Omental fat pad (tissue), 4 donors: ENCODE results near the gene BRAT1. TPM values are rescaled to one million over a fixed set of nuclear protein-coding genes. Genes with fewer than 3 reads are reported as not detected.

Experiments
- ATAC-seq: fragments of 150-250 bp; one replicate; pipeline ENCODE4 v1.9.1; 2016; ENCODE audit warnings: mild to moderate bottlenecking, moderate library complexity; ENCODE audit not compliant: low FRiP score
- DNase-seq: peaks from one replicate; pipeline ENCODE4 v3.0.0-alpha.2; 2019; ENCODE audit warnings: low spot score
- CTCF ChIP-seq, 3 donors: fragments of 450-650 bp; IDR thresholded peaks; one replicate each; pipeline ENCODE4 v1.5.1; 2016 to 2017; ENCODE audit warnings: antibody characterized with exemption in 3 of 3, mild to moderate bottlenecking in 3 of 3, moderate library complexity in 2 of 3
- total RNA-seq, 4 donors: library from RNA; depleted of rRNA; stranded (reverse); fragments of >200 nt; gene quantifications; one replicate each; pipeline ENCODE4 v1.1.0, GENCODE V29; 2016

BRAT1 gene
- total RNA-seq, 4 donors from 2014 or later, result 22.7 to 33.1 (median 26.3) TPM

GRCh38 chr7:2513702-2514101, 41.6 kb downstream of the BRAT1 start:
- ATAC-seq (no peak), DNase-seq (no peak)
- TF ChIP-seq CTCF (IDR thresholded peaks at IDR 0.05), result no peak

GRCh38 chr7:2512713-2513112, 42.6 kb downstream of the BRAT1 start:
- ATAC-seq, result no peak
- TF ChIP-seq CTCF (IDR thresholded peaks at IDR 0.05), result no peak
- no peak for DNase-seq

- DNase-seq (no peak), ATAC-seq (no peak)
- no peak for TF ChIP-seq CTCF (IDR thresholded peaks at IDR 0.05)
Observed at GRCh38 chr7:2512179-2512661, 43.1 kb downstream of the BRAT1 start.

- no peak for DNase-seq
- ATAC-seq, result no peak
- TF ChIP-seq CTCF (IDR thresholded peaks at IDR 0.05), result no peak
Observed at GRCh38 chr7:2511769-2512168, 43.6 kb downstream of the BRAT1 start.

GRCh38 chr7:2510909-2511768, 44.2 kb downstream of the BRAT1 start:
- no peak for TF ChIP-seq CTCF (IDR thresholded peaks at IDR 0.05)
- DNase-seq (no peak), ATAC-seq (no peak)

GRCh38 chr7:2510130-2510776, 45.1 kb downstream of the BRAT1 start:
- ATAC-seq (no peak), DNase-seq (no peak)
- TF ChIP-seq CTCF (IDR thresholded peaks at IDR 0.05), result no peak
